Erythroblast (primary cell): ENCODE results near the gene STX3.

Source experiments
- DNase-seq, 2 experiments: peaks; one replicate each; lab custom pipeline; 2025; lab: John Stamatoyannopoulos, UW
- GATA1 ChIP-seq: IDR thresholded peaks from 2 replicates; pipeline ENCODE4 v1.6.1; 2011; ENCODE audit warnings: low read depth, mild to moderate bottlenecking, control low read depth, low read length, moderate library complexity
- POLR2A ChIP-seq: IDR thresholded peaks from 2 replicates; pipeline ENCODE4 v1.6.1; 2011; ENCODE audit warnings: mild to moderate bottlenecking, low read length

Gene STX3

DNA sequence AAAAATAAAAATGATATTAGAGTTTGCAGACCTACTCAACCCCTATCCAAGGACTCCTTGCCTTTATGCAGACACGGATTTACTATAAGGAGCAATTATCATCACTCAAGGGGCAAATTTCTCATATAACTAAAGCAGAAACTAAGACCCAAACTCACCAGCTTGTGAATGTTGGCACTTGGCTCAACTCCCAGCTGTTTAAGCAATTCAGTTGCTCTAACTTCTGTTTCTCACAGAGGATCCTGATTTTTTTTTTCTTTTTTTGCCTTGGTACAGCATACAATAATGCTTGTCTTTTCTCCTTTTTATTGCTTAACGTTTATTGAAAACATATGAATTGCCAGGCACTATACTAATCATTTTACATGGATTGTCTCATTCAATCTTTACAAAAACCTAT lies 99.7 kb downstream of the STX3 start:
- no peak for DNase-seq
- no peak for TF ChIP-seq POLR2A
- no peak for TF ChIP-seq GATA1
